Astrocyte (in vitro differentiated cells and primary cell): ENCODE results near the gene SLC6A15. TPM values are rescaled to one million over a fixed set of nuclear protein-coding genes. Genes with fewer than 3 reads are reported as not detected.
A peak's percentile ranks its signal among the peaks of the same experiment; 100 is the strongest.

ENCODE experiments used
- DNase-seq: peaks from one replicate; pipeline ENCODE4 v3.0.0-alpha.2; 2010; ENCODE audit warnings: low read depth
- FAIRE-seq: peaks from 2 replicates; lab custom pipeline; 2011; peaks lifted over from hg19 to GRCh38; lab: Jason Lieb, UNC
- H2AFZ ChIP-seq: 2 replicates; pipeline ENCODE4 v1.6.0; 2012; ENCODE audit warnings: low read depth, low read length, inconsistent platforms
- H3K27ac ChIP-seq: 2 replicates; pipeline ENCODE4 v1.5.1; 2011; ENCODE audit warnings: low read depth, low read length, inconsistent platforms
- H3K27me3 ChIP-seq: 2 replicates; pipeline ENCODE4 v1.6.0; 2011; ENCODE audit warnings: low read length, inconsistent platforms; ENCODE audit not compliant: insufficient read depth
- H3K36me3 ChIP-seq: 2 replicates; pipeline ENCODE4 v1.5.1; 2011; ENCODE audit warnings: low read length, inconsistent platforms; ENCODE audit not compliant: insufficient read depth
- H3K4me1 ChIP-seq: 2 replicates; pipeline ENCODE4 v1.5.1; 2011; ENCODE audit warnings: low read length, inconsistent platforms; ENCODE audit not compliant: insufficient read depth
- H3K4me2 ChIP-seq: 2 replicates; pipeline ENCODE4 v1.6.0; 2012; ENCODE audit warnings: low read length, inconsistent platforms
- H3K4me3 ChIP-seq: 2 replicates; pipeline ENCODE4 v1.5.1; 2011; ENCODE audit warnings: low read depth, mild to moderate bottlenecking, low read length, inconsistent platforms; ENCODE audit not compliant: insufficient read depth
- H3K79me2 ChIP-seq: 2 replicates; pipeline ENCODE4 v1.6.0; 2012; ENCODE audit warnings: mild to moderate bottlenecking, low read length, inconsistent platforms; ENCODE audit not compliant: insufficient read depth
- H3K9ac ChIP-seq: 2 replicates; pipeline ENCODE4 v1.6.0; 2012; ENCODE audit warnings: mild to moderate bottlenecking, low read length, inconsistent platforms
- H3K9me3 ChIP-seq: 2 replicates; pipeline ENCODE4 v1.5.1; 2012; ENCODE audit warnings: low read depth, mild to moderate bottlenecking, low read length, inconsistent platforms; ENCODE audit not compliant: insufficient read depth
- H4K20me1 ChIP-seq: 2 replicates; pipeline ENCODE4 v1.6.0; 2012; ENCODE audit warnings: low read length, inconsistent platforms; ENCODE audit not compliant: insufficient read depth
- H3K27ac Mint-ChIP-seq: one replicate; pipeline ENCODE4 v1.8.0; 2021; ENCODE audit warnings: mild to moderate bottlenecking, mixed read lengths; ENCODE audit not compliant: unreplicated experiment
- H3K27me3 Mint-ChIP-seq: one replicate; pipeline ENCODE4 v1.8.0; 2021; ENCODE audit warnings: low read depth, mixed read lengths; ENCODE audit not compliant: unreplicated experiment
- H3K36me3 Mint-ChIP-seq: one replicate; pipeline ENCODE4 v1.8.0; 2021; ENCODE audit warnings: low read depth, mixed read lengths; ENCODE audit not compliant: unreplicated experiment
- H3K4me1 Mint-ChIP-seq: one replicate; pipeline ENCODE4 v1.8.0; 2021; ENCODE audit warnings: low read depth, mixed read lengths; ENCODE audit not compliant: unreplicated experiment
- H3K4me3 Mint-ChIP-seq: one replicate; pipeline ENCODE4 v1.8.0; 2021; ENCODE audit warnings: mild to moderate bottlenecking, moderate library complexity, mixed read lengths; ENCODE audit not compliant: unreplicated experiment
- H3K9me3 Mint-ChIP-seq: one replicate; pipeline ENCODE4 v1.8.0; 2021; ENCODE audit warnings: mild to moderate bottlenecking, mixed read lengths; ENCODE audit not compliant: unreplicated experiment
- EZH2 ChIP-seq: IDR thresholded peaks from 2 replicates; pipeline ENCODE4 v1.6.1; 2012; ENCODE audit warnings: mild to moderate bottlenecking, low read length, inconsistent platforms; ENCODE audit not compliant: insufficient read depth
- total RNA-seq: library from RNA; stranded (reverse); gene quantifications from 2 replicates; pipeline ENCODE4 v1.2.1, GENCODE V29; 2021
- TF ChIP-seq, protein P1 (sequence below): IDR thresholded peaks from 2 replicates; pipeline ENCODE4 v1.5.1; 2011; ENCODE audit warnings: low read depth, mild to moderate bottlenecking, inconsistent platforms, low read length, moderate library complexity; ENCODE audit not compliant: insufficient read depth

Gene SLC6A15
- total RNA-seq, 1 donor from 2014 or later = 16.7 TPM

DNA sequence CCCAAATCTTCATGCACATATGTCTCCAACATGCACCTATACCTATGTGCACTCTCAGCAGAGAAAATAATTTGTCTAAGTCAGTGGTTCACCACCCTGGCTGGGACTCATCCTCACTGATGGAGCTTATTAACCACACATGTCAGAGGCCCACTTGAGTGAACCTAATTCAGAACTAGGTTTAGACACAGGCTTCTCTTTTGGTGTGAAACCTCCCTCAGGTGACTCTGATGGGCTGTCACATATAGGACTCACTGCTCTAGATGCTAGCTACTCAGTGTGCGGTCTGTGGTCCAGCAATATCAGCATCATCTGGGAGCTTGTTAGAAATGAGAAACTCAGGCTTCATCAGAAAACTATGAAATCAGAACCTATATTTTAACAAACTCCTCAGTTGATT is 85.7 kb downstream of the SLC6A15 start:
- Mint-ChIP-seq H3K4me1 (peaks cover 7% of the 10 kb centered on the region), H3K9me3 (no peaks in the 10 kb centered on the region), H3K36me3 (no peaks in the 10 kb centered on the region)

GRCh38 chr12:84825149-84825548 is 87.5 kb downstream of the SLC6A15 start:
- Histone ChIP-seq H4K20me1 (no peaks in the 10 kb centered on the region), H3K9ac (no peak overlapping the region), H2AFZ (no peak overlapping the region), H3K4me1 (no peaks in the 10 kb centered on the region), H3K79me2 (no peaks in the 10 kb centered on the region), H3K4me3 (no peak overlapping the region), H3K4me2 (no peak overlapping the region), H3K36me3 (no peaks in the 10 kb centered on the region), H3K27me3 (no peaks in the 10 kb centered on the region), H3K27ac (no peak overlapping the region), H3K9me3 (no peaks in the 10 kb centered on the region)
- no peaks in the 10 kb centered on the region for H3K9me3 Mint-ChIP-seq
- FAIRE-seq (no peak), DNase-seq (no peak)
- no peak overlapping the region for H3K4me3 Mint-ChIP-seq
- TF ChIP-seq, protein P1, sequence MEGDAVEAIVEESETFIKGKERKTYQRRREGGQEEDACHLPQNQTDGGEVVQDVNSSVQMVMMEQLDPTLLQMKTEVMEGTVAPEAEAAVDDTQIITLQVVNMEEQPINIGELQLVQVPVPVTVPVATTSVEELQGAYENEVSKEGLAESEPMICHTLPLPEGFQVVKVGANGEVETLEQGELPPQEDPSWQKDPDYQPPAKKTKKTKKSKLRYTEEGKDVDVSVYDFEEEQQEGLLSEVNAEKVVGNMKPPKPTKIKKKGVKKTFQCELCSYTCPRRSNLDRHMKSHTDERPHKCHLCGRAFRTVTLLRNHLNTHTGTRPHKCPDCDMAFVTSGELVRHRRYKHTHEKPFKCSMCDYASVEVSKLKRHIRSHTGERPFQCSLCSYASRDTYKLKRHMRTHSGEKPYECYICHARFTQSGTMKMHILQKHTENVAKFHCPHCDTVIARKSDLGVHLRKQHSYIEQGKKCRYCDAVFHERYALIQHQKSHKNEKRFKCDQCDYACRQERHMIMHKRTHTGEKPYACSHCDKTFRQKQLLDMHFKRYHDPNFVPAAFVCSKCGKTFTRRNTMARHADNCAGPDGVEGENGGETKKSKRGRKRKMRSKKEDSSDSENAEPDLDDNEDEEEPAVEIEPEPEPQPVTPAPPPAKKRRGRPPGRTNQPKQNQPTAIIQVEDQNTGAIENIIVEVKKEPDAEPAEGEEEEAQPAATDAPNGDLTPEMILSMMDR = no peak
- no peak for TF ChIP-seq EZH2
- H3K27ac Mint-ChIP-seq = no peak overlapping the region
- H3K4me1 Mint-ChIP-seq = peaks cover 9% of the 10 kb centered on the region
- no peaks in the 10 kb centered on the region for H3K36me3 Mint-ChIP-seq
- H3K27me3 Mint-ChIP-seq = no peaks in the 10 kb centered on the region

More for the DNA sequence above, 85.7 kb downstream of the SLC6A15 start:
- H3K9me3 ChIP-seq = no peaks in the 10 kb centered on the region
- FAIRE-seq (no peak), DNase-seq (no peak)
- no peaks in the 10 kb centered on the region for H3K79me2 ChIP-seq
- H3K4me3 ChIP-seq = no peak overlapping the region
- H3K27ac ChIP-seq = no peak overlapping the region
- H4K20me1 ChIP-seq = no peaks in the 10 kb centered on the region
- no peaks in the 10 kb centered on the region for H3K36me3 ChIP-seq
- H3K4me1 ChIP-seq = no peaks in the 10 kb centered on the region
- no peaks in the 10 kb centered on the region for H3K27me3 ChIP-seq
- H2AFZ ChIP-seq = no peak overlapping the region
- Mint-ChIP-seq H3K27me3 (no peaks in the 10 kb centered on the region), H3K27ac (no peak overlapping the region), H3K4me3 (no peak overlapping the region)
- H3K4me2 ChIP-seq = no peak overlapping the region
- no peak overlapping the region for H3K9ac ChIP-seq
- TF ChIP-seq, protein P1 = no peak
- TF ChIP-seq EZH2 = no peak

GRCh38 chr12:84822525-84822924 is 90.1 kb downstream of the SLC6A15 start:
- H3K9me3 ChIP-seq = no peaks in the 10 kb centered on the region
- peak; percentile 67 for FAIRE-seq
- Mint-ChIP-seq H3K4me3 (no peak overlapping the region), H3K36me3 (no peaks in the 10 kb centered on the region), H3K27me3 (no peaks in the 10 kb centered on the region), H3K4me1 (peaks cover 9% of the 10 kb centered on the region), H3K9me3 (no peaks in the 10 kb centered on the region), H3K27ac (no peak overlapping the region)
- no peak overlapping the region for H3K4me3 ChIP-seq
- H2AFZ ChIP-seq = peak overlapping the region; percentile 9
- H3K36me3 ChIP-seq = no peaks in the 10 kb centered on the region
- TF ChIP-seq, protein P1 = no peak
- TF ChIP-seq EZH2 = no peak
- H3K4me1 ChIP-seq = no peaks in the 10 kb centered on the region
- H3K79me2 ChIP-seq = no peaks in the 10 kb centered on the region
- no peaks in the 10 kb centered on the region for H4K20me1 ChIP-seq
- H3K4me2 ChIP-seq = peak overlapping the region; percentile 38
- H3K27me3 ChIP-seq = no peaks in the 10 kb centered on the region
- no peak overlapping the region for H3K9ac ChIP-seq
- DNase-seq = peak; percentile 83
- H3K27ac ChIP-seq = no peak overlapping the region
